HG02870 (cell line): ENCODE results near the gene TMEM190.

Source experiments
- ATAC-seq: cut with Tn5 transposase; IDR thresholded peaks from one replicate; pipeline ENCODE4 v1.9.1; 2021; ENCODE audit warnings: mild to moderate bottlenecking, moderate library complexity; ENCODE audit not compliant: unreplicated experiment

Gene TMEM190

GRCh38 chr19:55369653-55370304 is 6.8 kb upstream of the TMEM190 start:
- no peak for ATAC-seq

DNA sequence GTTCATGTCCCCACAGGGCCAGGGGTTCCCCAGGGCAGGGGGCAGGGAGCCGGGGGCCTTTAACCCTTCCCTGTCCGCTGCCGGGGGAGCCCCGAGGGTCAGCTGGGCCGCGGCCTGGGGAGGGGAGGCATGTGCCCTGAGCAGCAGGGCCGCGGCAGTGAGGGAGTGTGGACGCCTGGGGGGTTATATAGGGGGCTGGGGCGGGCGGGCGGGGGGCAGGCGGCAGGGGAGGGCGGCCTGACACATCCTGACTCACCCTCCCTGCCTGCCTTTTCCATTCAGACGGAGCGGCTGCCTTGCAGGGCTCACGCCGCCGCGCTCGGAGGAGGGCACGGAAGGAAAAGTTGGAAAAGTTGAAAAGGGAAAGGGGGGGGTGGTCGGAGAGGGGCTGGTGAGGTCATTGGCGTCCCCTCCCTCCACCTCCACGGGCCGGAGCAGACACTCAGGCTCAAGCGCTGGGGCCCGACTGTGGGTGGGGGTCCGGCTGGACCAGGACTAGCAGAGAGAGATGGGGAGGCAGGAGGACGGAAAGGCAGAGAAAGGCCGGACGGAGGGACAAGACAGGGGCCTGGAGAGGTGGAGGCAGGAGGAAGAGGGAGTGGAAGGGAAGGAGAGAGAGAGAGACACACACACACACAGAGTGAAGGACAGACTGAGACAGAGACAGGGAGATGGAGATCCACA is 6.2 kb upstream of the TMEM190 start, which contains the start of gene IL11:
TSS of gene IL11 (minus strand) at position 159 of the 684 bp plus-strand sequence. CDS start at position 6, 153 bp downstream.
- no peak for ATAC-seq

- ATAC-seq: no peak
Measured at GRCh38 chr19:55372316-55373081, 4.1 kb upstream of the TMEM190 start.

- ATAC-seq: no peak
Measured at GRCh38 chr19:55373306-55373992, 3.2 kb upstream of the TMEM190 start.

- ATAC-seq: no peak
Measured at GRCh38 chr19:55373993-55374757, 2.5 kb upstream of the TMEM190 start.

- no peak for ATAC-seq
Measured at GRCh38 chr19:55377356-55378131, 918 bp downstream of the TMEM190 start.

- no peak for ATAC-seq
Measured at GRCh38 chr19:55379174-55379573, 2.5 kb downstream of the TMEM190 start.

GRCh38 chr19:55382013-55382412 is 5.4 kb downstream of the TMEM190 start:
- no peak for ATAC-seq

GRCh38 chr19:55382522-55383054 is 6.0 kb downstream of the TMEM190 start:
- no peak for ATAC-seq

GRCh38 chr19:55383279-55384130 is 6.9 kb downstream of the TMEM190 start:
- ATAC-seq: no peak

- no peak for ATAC-seq
Measured at GRCh38 chr19:55384131-55384919, 7.7 kb downstream of the TMEM190 start, which contains the start of gene TMEM238. Gene TMEM238 (minus strand): TSS chr19:55384292. CDS start chr19:55384259, 33 bp downstream.

DNA sequence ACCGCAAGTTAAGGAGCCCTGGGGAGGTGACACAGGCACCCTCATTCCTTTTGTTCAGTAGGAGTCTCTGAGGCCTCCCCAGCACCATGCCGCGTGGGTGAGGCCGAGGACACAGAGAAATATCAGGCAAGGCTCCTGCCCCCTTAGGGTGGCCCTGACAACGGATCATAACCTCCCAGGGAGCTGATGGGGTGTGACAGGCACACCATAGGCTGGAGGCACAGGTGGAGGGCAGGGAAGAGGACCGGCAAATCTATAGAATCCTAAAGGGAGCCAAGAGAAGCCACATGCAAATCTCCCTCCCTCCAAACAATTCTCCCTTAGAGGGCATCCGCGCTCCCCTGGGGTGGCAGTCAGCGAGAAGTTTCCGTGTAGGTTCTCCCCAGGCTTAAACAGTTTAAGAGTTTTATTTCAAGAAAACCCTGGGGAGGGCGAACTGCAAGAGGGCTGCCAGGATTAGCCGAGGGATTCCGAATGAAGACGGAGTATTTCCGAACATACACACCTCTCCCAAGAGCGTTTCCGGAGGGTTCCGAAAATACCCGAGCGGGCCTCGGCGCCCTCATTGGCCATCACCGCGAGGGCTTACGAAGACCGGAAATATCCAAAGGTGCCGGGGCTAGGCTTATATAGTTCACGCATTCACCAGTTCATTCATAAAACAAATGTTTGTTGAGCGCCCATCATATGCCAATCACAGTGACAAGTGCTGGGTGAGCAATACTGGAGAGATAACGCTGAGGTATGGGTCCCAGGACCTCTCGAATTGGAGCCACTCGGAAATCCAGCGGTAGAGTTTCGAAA is 8.5 kb downstream of the TMEM190 start:
- ATAC-seq: peak; percentile 51

- peak; percentile 71 for ATAC-seq
Measured at GRCh38 chr19:55385724-55386492, 9.3 kb downstream of the TMEM190 start, which contains the start of gene RPL28. Gene RPL28 (plus strand): TSS chr19:55385932. CDS start chr19:55386358, 426 bp downstream.

GRCh38 chr19:55386493-55386971 is 9.9 kb downstream of the TMEM190 start:
- no peak for ATAC-seq

DNA sequence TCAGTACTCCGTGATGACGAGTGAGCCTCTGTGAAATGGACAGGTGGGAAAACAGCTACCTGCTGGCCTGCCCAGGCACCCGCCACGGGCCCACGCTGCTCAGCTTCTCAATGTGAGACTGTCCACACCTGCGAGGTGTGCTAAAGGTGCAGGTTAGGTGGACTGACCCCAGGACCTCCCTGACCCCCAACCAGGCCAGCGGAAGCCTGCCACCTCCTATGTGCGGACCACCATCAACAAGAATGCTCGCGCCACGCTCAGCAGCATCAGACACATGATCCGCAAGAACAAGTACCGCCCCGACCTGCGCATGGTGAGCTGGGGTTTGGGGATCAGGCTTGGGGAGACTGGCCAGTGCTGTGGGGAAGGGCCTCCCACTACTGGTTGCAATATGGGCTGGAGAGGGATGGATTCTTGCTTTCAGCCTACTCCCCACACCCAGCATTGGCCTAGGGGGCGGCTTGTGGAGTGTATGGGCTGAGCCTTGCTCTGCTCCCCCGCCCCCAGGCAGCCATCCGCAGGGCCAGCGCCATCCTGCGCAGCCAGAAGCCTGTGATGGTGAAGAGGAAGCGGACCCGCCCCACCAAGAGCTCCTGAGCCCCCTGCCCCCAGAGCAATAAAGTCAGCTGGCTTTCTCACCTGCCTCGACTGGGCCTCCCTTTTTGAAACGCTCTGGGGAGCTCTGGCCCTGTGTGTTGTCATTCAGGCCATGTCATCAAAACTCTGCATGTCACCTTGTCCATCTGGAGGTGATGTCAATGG is 11.3 kb downstream of the TMEM190 start:
- ATAC-seq: no peak
